ENCODE measurements around the gene CAND2.
A peak's percentile ranks its signal among the peaks of the same experiment; 100 is the strongest.

Gene CAND2

DNA sequence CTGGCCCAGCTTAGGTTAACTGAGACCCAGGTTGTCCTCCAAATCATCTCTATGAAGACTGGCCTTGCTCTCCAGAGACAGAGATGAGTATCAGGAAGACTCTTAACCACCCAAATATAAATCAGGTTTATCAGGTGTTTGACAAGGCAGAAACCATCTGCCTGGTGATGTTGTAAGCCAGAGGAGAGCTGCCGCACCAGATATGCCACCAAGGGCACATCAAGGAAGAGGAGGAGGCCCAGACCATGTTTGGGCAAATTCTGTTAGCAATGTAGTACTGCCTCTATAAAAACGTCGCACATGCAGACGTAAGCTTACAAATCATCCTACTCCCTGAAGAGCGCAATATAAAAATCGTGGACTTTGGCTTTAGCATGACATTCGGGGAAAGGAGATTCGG lies 65.9 kb downstream of the CAND2 start:
- no peak for TF ChIP-seq ARNT (IDR thresholded peaks at IDR 0.05)
- no peak for TF ChIP-seq FOXK2 (IDR thresholded peaks at IDR 0.05)
- no peak for TF ChIP-seq CTBP1 (IDR thresholded peaks at IDR 0.05; ENCODE audit: borderline replicate concordance)
- DNase-seq (ENCODE audit: extremely low spot score) = no peak
- ChIA-PET CTCF (no interaction called here), POLR2A (interaction anchor here (1.1 kb wide), 1 partner anchor 19 kb away, joined by 4 read pairs; no protein-coding TSS in a partner anchor)

- no peak for TF ChIP-seq LEF1 (IDR thresholded peaks at IDR 0.05; ENCODE audit: borderline replicate concordance)
- no peak for TF ChIP-seq HDGF (IDR thresholded peaks at IDR 0.05; ENCODE audit: borderline replicate concordance)
- TF ChIP-seq, protein P1, sequence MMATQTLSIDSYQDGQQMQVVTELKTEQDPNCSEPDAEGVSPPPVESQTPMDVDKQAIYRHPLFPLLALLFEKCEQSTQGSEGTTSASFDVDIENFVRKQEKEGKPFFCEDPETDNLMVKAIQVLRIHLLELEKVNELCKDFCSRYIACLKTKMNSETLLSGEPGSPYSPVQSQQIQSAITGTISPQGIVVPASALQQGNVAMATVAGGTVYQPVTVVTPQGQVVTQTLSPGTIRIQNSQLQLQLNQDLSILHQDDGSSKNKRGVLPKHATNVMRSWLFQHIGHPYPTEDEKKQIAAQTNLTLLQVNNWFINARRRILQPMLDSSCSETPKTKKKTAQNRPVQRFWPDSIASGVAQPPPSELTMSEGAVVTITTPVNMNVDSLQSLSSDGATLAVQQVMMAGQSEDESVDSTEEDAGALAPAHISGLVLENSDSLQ (IDR thresholded peaks at IDR 0.05) = peak; percentile 47; the same call in 1 of the 2 replicates
- ChIA-PET CTCF (no interaction called here), POLR2A (no interaction called here)
- no peak for DNase-seq (ENCODE audit: extremely low spot score)
These were observed 68.8 kb downstream of the CAND2 start for GRCh38 chr3:12865271-12865670.

DNA sequence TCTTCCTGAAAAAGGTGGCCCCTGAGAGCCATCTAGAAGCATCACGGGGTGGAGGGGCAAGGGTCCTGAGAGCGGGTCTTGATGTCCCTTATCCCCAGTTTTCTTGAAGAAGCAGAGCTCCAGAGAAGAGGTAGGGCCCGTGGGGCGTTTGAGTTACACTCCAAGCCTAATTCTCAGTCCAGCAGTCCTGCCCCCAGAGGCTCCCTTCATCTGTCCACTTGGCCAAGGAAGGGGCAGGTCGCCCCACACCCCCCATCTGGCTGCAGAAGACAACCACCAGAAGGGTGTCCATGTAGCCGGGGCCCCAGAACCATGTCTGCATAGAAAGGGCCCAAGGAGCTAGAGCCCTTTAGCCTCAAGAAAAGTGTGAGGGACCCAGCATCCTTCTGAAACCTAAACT lies 70.4 kb downstream of the CAND2 start:
- no peak for DNase-seq (ENCODE audit: extremely low spot score)
- ChIA-PET CTCF (no interaction called here), POLR2A (no interaction called here)
- no peak for TF ChIP-seq ZNF384 (IDR thresholded peaks at IDR 0.05)
- TF ChIP-seq TARDBP (IDR thresholded peaks at IDR 0.05) = no peak
- no peak for TF ChIP-seq HDGF (IDR thresholded peaks at IDR 0.05; ENCODE audit: borderline replicate concordance)
- no peak for TF ChIP-seq FOXK2 (IDR thresholded peaks at IDR 0.05)
- no peak for TF ChIP-seq LEF1 (IDR thresholded peaks at IDR 0.05; ENCODE audit: borderline replicate concordance)
- TF ChIP-seq FOXA1 (IDR thresholded peaks at IDR 0.05) = no peak
- no peak for TF ChIP-seq BHLHE40 (IDR thresholded peaks at IDR 0.05; ENCODE audit: borderline replicate concordance)
- no peak for TF ChIP-seq NFRKB (IDR thresholded peaks at IDR 0.05)
- TF ChIP-seq ELF4 (IDR thresholded peaks at IDR 0.05) = no peak
- no peak for TF ChIP-seq SP1 (IDR thresholded peaks at IDR 0.05)

GRCh38 chr3:12868039-12869034 lies 71.9 kb downstream of the CAND2 start:
- TF ChIP-seq, protein P1 (IDR thresholded peaks at IDR 0.05) = 0 out of 2 replicates have a peak, but pooled peaks have one; percentile 11
- TF ChIP-seq SP1 (IDR thresholded peaks at IDR 0.05) = no peak
- peak; percentile 85 for DNase-seq (ENCODE audit: extremely low spot score)
- POLR2A ChIA-PET = no interaction called here
- CTCF ChIA-PET = interaction anchor here (0.6 to 1.6 kb wide), 7 partner anchors 11 to 22 kb away, joined by 3 to 8 read pairs (median 3); no protein-coding TSS in a partner anchor

GRCh38 chr3:12869035-12869621 lies 72.6 kb downstream of the CAND2 start:
- POLR2A ChIA-PET = no interaction called here
- CTCF ChIA-PET = interaction anchor here (1.6 kb wide), 1 partner anchor 21 kb away, joined by 8 read pairs; no protein-coding TSS in a partner anchor
- DNase-seq (ENCODE audit: extremely low spot score) = peak; percentile 66
- TF ChIP-seq LEF1 (IDR thresholded peaks at IDR 0.05; ENCODE audit: borderline replicate concordance) = no peak
- no peak for TF ChIP-seq ARNT (IDR thresholded peaks at IDR 0.05)
- TF ChIP-seq ZNF384 (IDR thresholded peaks at IDR 0.05) = no peak
- TF ChIP-seq SUZ12 (IDR thresholded peaks at IDR 0.05) = no peak
- TF ChIP-seq BHLHE40 (IDR thresholded peaks at IDR 0.05; ENCODE audit: borderline replicate concordance) = no peak
- TF ChIP-seq FOXK2 (IDR thresholded peaks at IDR 0.05) = no peak
- no peak for TF ChIP-seq L3MBTL2 (conservative IDR thresholded peaks at IDR 0.05)
- no peak for TF ChIP-seq TARDBP (IDR thresholded peaks at IDR 0.05)
- no peak for TF ChIP-seq CTBP1 (IDR thresholded peaks at IDR 0.05; ENCODE audit: borderline replicate concordance)
- TF ChIP-seq NFRKB (IDR thresholded peaks at IDR 0.05) = no peak
- TF ChIP-seq HDGF (IDR thresholded peaks at IDR 0.05; ENCODE audit: borderline replicate concordance) = no peak
- TF ChIP-seq FOXM1 (IDR thresholded peaks at IDR 0.05; ENCODE audit: borderline replicate concordance) = no peak
- no peak for TF ChIP-seq FOXA1 (IDR thresholded peaks at IDR 0.05)
- TF ChIP-seq SP1 (IDR thresholded peaks at IDR 0.05) = no peak

DNA sequence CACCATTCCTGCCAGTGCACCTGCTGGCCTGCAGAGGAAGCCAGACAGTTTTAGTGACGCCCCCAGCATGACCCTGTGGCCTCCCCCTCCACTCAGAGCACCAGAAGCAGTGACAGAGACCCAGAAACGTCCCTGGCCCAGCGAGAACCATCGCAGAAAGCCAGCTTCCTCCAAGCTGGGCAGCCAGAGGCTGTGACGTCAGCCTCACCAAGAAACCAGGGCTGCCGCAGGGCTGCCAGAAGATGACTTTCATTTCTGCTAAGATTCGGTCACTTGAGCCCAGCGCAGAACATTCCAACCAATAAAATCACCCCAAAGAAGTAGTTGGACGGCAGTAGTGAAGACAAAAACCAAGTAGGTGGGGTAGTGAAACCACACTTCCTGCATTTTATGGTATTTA lies 74.5 kb downstream of the CAND2 start:
- DNase-seq (ENCODE audit: extremely low spot score) = no peak
- ChIA-PET POLR2A (no interaction called here), CTCF (interaction anchor here (0.7 kb wide), 1 partner anchor 41 kb away, joined by 3 read pairs; no protein-coding TSS in a partner anchor)
- TF ChIP-seq FOXK2 (IDR thresholded peaks at IDR 0.05) = no peak
- TF ChIP-seq ARNT (IDR thresholded peaks at IDR 0.05) = no peak
- no peak for TF ChIP-seq FOXM1 (IDR thresholded peaks at IDR 0.05; ENCODE audit: borderline replicate concordance)
- no peak for TF ChIP-seq SP1 (IDR thresholded peaks at IDR 0.05)
- no peak for TF ChIP-seq CTBP1 (IDR thresholded peaks at IDR 0.05; ENCODE audit: borderline replicate concordance)
- no peak for TF ChIP-seq TARDBP (IDR thresholded peaks at IDR 0.05)

DNA sequence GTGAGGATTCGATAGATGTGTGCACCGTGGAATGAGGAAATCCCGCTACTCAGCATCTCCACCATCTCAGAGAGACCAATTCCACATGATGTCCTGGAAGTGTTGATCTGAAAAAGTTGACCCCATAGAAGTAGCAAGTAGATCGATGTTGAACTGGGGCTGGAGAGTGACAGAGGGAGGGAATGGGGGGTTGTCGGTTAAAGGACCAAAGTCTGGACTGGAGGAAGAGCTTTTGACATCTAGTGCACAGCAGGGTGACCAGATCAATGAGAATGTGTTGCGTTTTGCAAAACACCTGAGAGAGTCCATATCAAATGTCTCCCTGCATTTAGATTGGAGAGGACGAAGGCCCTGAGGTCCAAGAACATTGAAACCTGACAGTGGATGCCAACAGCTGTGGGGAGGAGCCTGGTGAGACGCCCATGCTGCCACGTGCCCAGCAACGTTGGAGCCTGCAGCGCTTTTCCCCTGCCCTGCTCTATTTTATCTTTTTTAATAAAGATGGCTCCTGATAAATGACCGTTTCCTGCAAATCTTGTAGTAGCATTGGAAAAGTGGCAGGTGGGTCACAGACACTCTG lies 75.0 kb downstream of the CAND2 start:
- no peak for TF ChIP-seq TARDBP (IDR thresholded peaks at IDR 0.05)
- no peak for TF ChIP-seq NFRKB (IDR thresholded peaks at IDR 0.05)
- no peak for TF ChIP-seq BHLHE40 (IDR thresholded peaks at IDR 0.05; ENCODE audit: borderline replicate concordance)
- no peak for TF ChIP-seq SUZ12 (IDR thresholded peaks at IDR 0.05)
- no peak for TF ChIP-seq ZNF384 (IDR thresholded peaks at IDR 0.05)
- TF ChIP-seq, protein P1 (IDR thresholded peaks at IDR 0.05) = no peak
- TF ChIP-seq CTBP1 (IDR thresholded peaks at IDR 0.05; ENCODE audit: borderline replicate concordance) = no peak
- no peak for TF ChIP-seq FOXM1 (IDR thresholded peaks at IDR 0.05; ENCODE audit: borderline replicate concordance)
- TF ChIP-seq L3MBTL2 (conservative IDR thresholded peaks at IDR 0.05) = no peak
- TF ChIP-seq FOXA1 (IDR thresholded peaks at IDR 0.05) = no peak
- TF ChIP-seq ARNT (IDR thresholded peaks at IDR 0.05) = no peak
- no peak for TF ChIP-seq HDGF (IDR thresholded peaks at IDR 0.05; ENCODE audit: borderline replicate concordance)
- no peak for DNase-seq (ENCODE audit: extremely low spot score)
- ChIA-PET POLR2A (no interaction called here), CTCF (interaction anchor here (0.7 kb wide), 1 partner anchor 41 kb away, joined by 3 read pairs; no protein-coding TSS in a partner anchor)

Measured in HEK293T (cell line).